HepG2 (cell line): ENCODE measurements around the gene CHRM5. TPM values are rescaled to one million over a fixed set of nuclear protein-coding genes. Genes with fewer than 3 reads are reported as not detected.

Experiments used
- ARHGAP35 ChIP-seq: sonication (generic); formaldehyde crosslinking; IDR thresholded peaks from 2 replicates; pipeline ENCODE4 v1.9.0; 2022; ENCODE audit warnings: mild to moderate bottlenecking, inconsistent platforms, moderate library complexity, missing genetic modification reagents, borderline replicate concordance
- BRD4 ChIP-seq: sonication (generic); formaldehyde crosslinking; IDR thresholded peaks from 2 replicates; pipeline ENCODE4 v1.4.0; 2020; ENCODE audit warnings: missing genetic modification reagents
- FOSL2 ChIP-seq: sonication (generic); formaldehyde crosslinking; IDR thresholded peaks from 2 replicates; pipeline ENCODE4 v1.4.0; 2020; ENCODE audit warnings: missing genetic modification reagents
- GATAD2A ChIP-seq: IDR thresholded peaks from 2 replicates; pipeline ENCODE4 v1.6.1; 2016
- HDAC2 ChIP-seq: sonication (generic); formaldehyde crosslinking; IDR thresholded peaks from 2 replicates; pipeline ENCODE4 v1.4.0; 2020; ENCODE audit warnings: missing genetic modification reagents
- HNRNPK ChIP-seq: fragments of 200-400 bp; formaldehyde crosslinking; IDR thresholded peaks from 2 replicates; pipeline ENCODE4 v1.6.1; 2018; ENCODE audit warnings: low read length, low read depth, moderate library complexity, mild to moderate bottlenecking; ENCODE audit not compliant: poor library complexity, severe bottlenecking
- JDP2 ChIP-seq: sonication (generic); formaldehyde crosslinking; IDR thresholded peaks from 2 replicates; pipeline ENCODE4 v1.8.1; 2022; ENCODE audit warnings: missing genetic modification reagents, borderline replicate concordance
- YY1 ChIP-seq: IDR thresholded peaks from 2 replicates; pipeline ENCODE4 v1.6.1; 2011; ENCODE audit warnings: low read length, low read depth, moderate library complexity, mild to moderate bottlenecking; ENCODE audit not compliant: insufficient read depth, insufficient replicate concordance
- ZNF253 ChIP-seq: sonication (generic); formaldehyde crosslinking; IDR thresholded peaks from 2 replicates; pipeline ENCODE4 v1.8.0; 2022; ENCODE audit warnings: mild to moderate bottlenecking, missing genetic modification reagents, borderline replicate concordance
- ZNF343 ChIP-seq: sonication (generic); formaldehyde crosslinking; IDR thresholded peaks from 2 replicates; pipeline ENCODE4 v1.4.0; 2020; ENCODE audit warnings: mild to moderate bottlenecking, missing genetic modification reagents
- ZNF430 ChIP-seq: sonication (generic); formaldehyde crosslinking; IDR thresholded peaks from 2 replicates; pipeline ENCODE4 v1.9.0; 2021; ENCODE audit warnings: mild to moderate bottlenecking, missing genetic modification reagents
- ZNF570 ChIP-seq: sonication (generic); formaldehyde crosslinking; IDR thresholded peaks from 2 replicates; pipeline ENCODE4 v1.4.0; 2020; ENCODE audit warnings: mild to moderate bottlenecking, missing genetic modification reagents, borderline replicate concordance
- ZNF577 ChIP-seq: sonication (generic); formaldehyde crosslinking; IDR thresholded peaks from 2 replicates; pipeline ENCODE4 v1.4.0; 2020; ENCODE audit warnings: mild to moderate bottlenecking, low read depth, missing genetic modification reagents, borderline replicate concordance
- ZNF761 ChIP-seq: sonication (generic); formaldehyde crosslinking; conservative IDR thresholded peaks from 2 replicates; pipeline ENCODE4 v1.4.0; 2020; ENCODE audit warnings: mild to moderate bottlenecking, missing genetic modification reagents
- polyA plus RNA-seq, 8 experiments: library from polyadenylated mRNA; depleted of rRNA in 3 of 8; stranded (reverse) in 7 of 8; unstranded in 1 of 8; fragments of >200 nt; fragmentation: Illumina TruSeq in 4 of 8; extraction: Trizol in 4 of 8; gene quantifications; 2 replicates each; pipeline versions ENCODE4 v1.2.1 to v1.2.3, GENCODE V29; 2011 to 2016; ENCODE audit warnings: low read depth in 4 of 8, missing spikeins in 1 of 8, mixed read lengths in 1 of 8; ENCODE audit not compliant: insufficient read depth in 1 of 8
- total RNA-seq, 5 experiments: library from RNA; depleted of rRNA; stranded (reverse); fragments of >200 nt; fragmentation: Illumina TruSeq; extraction: Trizol; gene quantifications; 2 replicates each; pipeline ENCODE4 v1.2.3, GENCODE V29; 2016; ENCODE audit warnings: low read depth in 1 of 5
- TF ChIP-seq, protein P1 (sequence below): sonication (generic); formaldehyde crosslinking; IDR thresholded peaks from 2 replicates; pipeline ENCODE4 v1.9.0; 2021; ENCODE audit warnings: missing genetic modification reagents, mild to moderate bottlenecking, borderline replicate concordance
- TF ChIP-seq, protein P2 (sequence below): sonication (generic); formaldehyde crosslinking; IDR thresholded peaks from 2 replicates; pipeline ENCODE4 v1.5.0; 2020; ENCODE audit warnings: missing genetic modification reagents, mild to moderate bottlenecking, borderline replicate concordance
- TF ChIP-seq, protein P3 (sequence below): sonication (generic); formaldehyde crosslinking; IDR thresholded peaks from 2 replicates; pipeline ENCODE4 v1.5.0; 2020; ENCODE audit warnings: mild to moderate bottlenecking, missing genetic modification reagents
- TF ChIP-seq, protein P4 (sequence below): IDR thresholded peaks from 2 replicates; pipeline ENCODE4 v1.6.1; 2018; ENCODE audit warnings: missing genetic modification reagents, mild to moderate bottlenecking, missing compliant biosample characterization
- TF ChIP-seq, protein P5 (sequence below): sonication (generic); formaldehyde crosslinking; IDR thresholded peaks from 2 replicates; pipeline ENCODE4 v1.8.0; 2022; ENCODE audit warnings: missing genetic modification reagents, mild to moderate bottlenecking, moderate library complexity, borderline replicate concordance

Gene CHRM5
- total and polyA plus RNA-seq, 2 of the 13 experiments (the other 11 are each of a cell fraction or from before 2014, with no cell fraction given), result not detected

DNA sequence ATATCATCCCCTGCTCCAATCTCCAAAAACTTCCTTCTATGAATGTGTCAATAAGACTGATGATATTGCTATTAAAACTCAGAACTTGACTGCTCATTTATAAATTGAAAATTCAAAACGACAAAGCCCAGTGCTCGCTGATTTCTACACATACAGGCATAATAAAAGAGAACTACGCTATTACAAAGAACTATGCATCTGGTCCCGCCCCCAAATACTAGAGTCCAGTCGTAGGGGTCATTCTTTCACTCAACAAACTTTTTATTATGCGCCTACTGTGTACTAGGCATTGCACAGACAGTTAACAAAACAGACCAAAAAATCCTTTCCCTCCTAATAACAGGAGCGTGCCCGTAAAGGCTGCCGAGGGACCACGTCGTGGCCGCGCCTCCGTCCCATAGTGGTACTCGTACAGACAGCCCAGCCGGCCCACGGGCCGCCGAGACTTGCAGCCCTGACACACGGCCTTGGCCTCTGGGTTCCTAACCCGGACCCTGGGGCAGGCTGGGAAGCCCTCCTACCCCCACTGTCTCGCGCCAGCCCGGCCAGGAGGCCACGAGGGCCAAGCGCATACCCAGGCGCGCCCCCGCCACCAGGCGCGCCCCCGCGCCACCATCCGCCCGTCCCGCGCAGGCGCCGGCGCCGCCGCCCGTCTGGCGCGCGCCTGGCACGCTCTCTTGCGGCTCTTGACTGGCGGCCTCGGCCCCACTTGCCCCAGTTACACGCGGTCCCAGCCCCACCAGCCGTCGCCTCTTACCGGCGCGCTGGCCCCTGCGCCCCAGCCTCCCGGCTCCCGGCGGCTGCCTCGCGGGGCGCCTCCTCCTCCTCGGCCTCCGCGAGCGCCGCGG is 70.0 kb downstream of the CHRM5 start (continued):
- no peak for TF ChIP-seq ZNF253 (CRISPR knock-in tag)
- no peak for TF ChIP-seq ZNF577
- TF ChIP-seq, protein P1, sequence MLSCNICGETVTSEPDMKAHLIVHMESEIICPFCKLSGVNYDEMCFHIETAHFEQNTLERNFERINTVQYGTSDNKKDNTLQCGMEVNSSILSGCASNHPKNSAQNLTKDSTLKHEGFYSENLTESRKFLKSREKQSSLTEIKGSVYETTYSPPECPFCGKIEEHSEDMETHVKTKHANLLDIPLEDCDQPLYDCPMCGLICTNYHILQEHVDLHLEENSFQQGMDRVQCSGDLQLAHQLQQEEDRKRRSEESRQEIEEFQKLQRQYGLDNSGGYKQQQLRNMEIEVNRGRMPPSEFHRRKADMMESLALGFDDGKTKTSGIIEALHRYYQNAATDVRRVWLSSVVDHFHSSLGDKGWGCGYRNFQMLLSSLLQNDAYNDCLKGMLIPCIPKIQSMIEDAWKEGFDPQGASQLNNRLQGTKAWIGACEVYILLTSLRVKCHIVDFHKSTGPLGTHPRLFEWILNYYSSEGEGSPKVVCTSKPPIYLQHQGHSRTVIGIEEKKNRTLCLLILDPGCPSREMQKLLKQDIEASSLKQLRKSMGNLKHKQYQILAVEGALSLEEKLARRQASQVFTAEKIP, result no peak
- 0 out of 2 replicates have a peak, but pooled peaks have one; percentile 25 for TF ChIP-seq ZNF430 (CRISPR knock-in tag)
- no peak for TF ChIP-seq ZNF343
- TF ChIP-seq, protein P2, sequence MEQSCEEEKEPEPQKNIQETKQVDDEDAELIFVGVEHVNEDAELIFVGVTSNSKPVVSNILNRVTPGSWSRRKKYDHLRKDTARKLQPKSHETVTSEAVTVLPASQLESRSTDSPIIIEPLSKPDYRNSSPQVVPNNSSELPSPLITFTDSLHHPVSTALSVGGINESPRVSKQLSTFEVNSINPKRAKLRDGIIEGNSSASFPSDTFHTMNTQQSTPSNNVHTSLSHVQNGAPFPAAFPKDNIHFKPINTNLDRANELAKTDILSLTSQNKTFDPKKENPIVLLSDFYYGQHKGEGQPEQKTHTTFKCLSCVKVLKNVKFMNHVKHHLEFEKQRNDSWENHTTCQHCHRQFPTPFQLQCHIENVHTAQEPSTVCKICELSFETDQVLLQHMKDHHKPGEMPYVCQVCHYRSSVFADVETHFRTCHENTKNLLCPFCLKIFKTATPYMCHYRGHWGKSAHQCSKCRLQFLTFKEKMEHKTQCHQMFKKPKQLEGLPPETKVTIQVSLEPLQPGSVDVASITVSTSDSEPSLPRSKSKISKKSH (CRISPR knock-in tag), result peak; percentile 80; the same call in 1 of the 2 replicates
- TF ChIP-seq, protein P3, sequence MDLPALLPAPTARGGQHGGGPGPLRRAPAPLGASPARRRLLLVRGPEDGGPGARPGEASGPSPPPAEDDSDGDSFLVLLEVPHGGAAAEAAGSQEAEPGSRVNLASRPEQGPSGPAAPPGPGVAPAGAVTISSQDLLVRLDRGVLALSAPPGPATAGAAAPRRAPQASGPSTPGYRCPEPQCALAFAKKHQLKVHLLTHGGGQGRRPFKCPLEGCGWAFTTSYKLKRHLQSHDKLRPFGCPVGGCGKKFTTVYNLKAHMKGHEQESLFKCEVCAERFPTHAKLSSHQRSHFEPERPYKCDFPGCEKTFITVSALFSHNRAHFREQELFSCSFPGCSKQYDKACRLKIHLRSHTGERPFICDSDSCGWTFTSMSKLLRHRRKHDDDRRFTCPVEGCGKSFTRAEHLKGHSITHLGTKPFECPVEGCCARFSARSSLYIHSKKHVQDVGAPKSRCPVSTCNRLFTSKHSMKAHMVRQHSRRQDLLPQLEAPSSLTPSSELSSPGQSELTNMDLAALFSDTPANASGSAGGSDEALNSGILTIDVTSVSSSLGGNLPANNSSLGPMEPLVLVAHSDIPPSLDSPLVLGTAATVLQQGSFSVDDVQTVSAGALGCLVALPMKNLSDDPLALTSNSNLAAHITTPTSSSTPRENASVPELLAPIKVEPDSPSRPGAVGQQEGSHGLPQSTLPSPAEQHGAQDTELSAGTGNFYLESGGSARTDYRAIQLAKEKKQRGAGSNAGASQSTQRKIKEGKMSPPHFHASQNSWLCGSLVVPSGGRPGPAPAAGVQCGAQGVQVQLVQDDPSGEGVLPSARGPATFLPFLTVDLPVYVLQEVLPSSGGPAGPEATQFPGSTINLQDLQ (CRISPR knock-in tag), result no peak
- TF ChIP-seq ARHGAP35, result no peak
- no peak for TF ChIP-seq ZNF570 (CRISPR knock-in tag)
- peak; percentile 43 for TF ChIP-seq YY1
- no peak for TF ChIP-seq JDP2 (CRISPR knock-in tag)
- peak; percentile 77; the same call in 1 of the 2 replicates for TF ChIP-seq HDAC2 (CRISPR knock-in tag)
- no peak for TF ChIP-seq GATAD2A (CRISPR knock-in tag)
- no peak for TF ChIP-seq BRD4 (CRISPR knock-in tag)
- peak; percentile 48; the same call in 1 of the 2 replicates for TF ChIP-seq ZNF761
- TF ChIP-seq, protein P4, sequence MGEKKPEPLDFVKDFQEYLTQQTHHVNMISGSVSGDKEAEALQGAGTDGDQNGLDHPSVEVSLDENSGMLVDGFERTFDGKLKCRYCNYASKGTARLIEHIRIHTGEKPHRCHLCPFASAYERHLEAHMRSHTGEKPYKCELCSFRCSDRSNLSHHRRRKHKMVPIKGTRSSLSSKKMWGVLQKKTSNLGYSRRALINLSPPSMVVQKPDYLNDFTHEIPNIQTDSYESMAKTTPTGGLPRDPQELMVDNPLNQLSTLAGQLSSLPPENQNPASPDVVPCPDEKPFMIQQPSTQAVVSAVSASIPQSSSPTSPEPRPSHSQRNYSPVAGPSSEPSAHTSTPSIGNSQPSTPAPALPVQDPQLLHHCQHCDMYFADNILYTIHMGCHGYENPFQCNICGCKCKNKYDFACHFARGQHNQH (CRISPR knock-in tag), result peak; percentile 29; the same call in 1 of the 2 replicates
- TF ChIP-seq HNRNPK, result peak; percentile 39
- TF ChIP-seq, protein P5, sequence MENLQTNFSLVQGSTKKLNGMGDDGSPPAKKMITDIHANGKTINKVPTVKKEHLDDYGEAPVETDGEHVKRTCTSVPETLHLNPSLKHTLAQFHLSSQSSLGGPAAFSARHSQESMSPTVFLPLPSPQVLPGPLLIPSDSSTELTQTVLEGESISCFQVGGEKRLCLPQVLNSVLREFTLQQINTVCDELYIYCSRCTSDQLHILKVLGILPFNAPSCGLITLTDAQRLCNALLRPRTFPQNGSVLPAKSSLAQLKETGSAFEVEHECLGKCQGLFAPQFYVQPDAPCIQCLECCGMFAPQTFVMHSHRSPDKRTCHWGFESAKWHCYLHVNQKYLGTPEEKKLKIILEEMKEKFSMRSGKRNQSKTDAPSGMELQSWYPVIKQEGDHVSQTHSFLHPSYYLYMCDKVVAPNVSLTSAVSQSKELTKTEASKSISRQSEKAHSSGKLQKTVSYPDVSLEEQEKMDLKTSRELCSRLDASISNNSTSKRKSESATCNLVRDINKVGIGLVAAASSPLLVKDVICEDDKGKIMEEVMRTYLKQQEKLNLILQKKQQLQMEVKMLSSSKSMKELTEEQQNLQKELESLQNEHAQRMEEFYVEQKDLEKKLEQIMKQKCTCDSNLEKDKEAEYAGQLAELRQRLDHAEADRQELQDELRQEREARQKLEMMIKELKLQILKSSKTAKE (CRISPR knock-in tag), result no peak
- no peak for TF ChIP-seq FOSL2 (CRISPR knock-in tag)
